Caki2 (cell line): ENCODE data around the gene GATA2. TPM values are rescaled to one million over a fixed set of nuclear protein-coding genes. Genes with fewer than 3 reads are reported as not detected.

Experiments used
- DNase-seq: peaks from one replicate; pipeline ENCODE4 v3.0.0-alpha.2; 2015; ENCODE audit warnings: low read depth
- in situ Hi-C: cut with HindIII; loops from 2 replicates; pipeline ENCODE4 v1.10.0; 2016; ENCODE audit warnings: low sequenced_read_pairs, low pct_unique_long_range_greater_than_20kb, mixed read lengths
- total RNA-seq: library from RNA; depleted of rRNA; stranded (reverse); fragments of >200 nt; shearing (Covaris generic); gene quantifications from 2 replicates; pipeline ENCODE4 v1.2.3, GENCODE V29; 2014; ENCODE audit warnings: low replicate concordance; rRNA removed

GATA2 gene
- total RNA-seq, 1 experiment from 2014 or later: 1.5 TPM

DNA sequence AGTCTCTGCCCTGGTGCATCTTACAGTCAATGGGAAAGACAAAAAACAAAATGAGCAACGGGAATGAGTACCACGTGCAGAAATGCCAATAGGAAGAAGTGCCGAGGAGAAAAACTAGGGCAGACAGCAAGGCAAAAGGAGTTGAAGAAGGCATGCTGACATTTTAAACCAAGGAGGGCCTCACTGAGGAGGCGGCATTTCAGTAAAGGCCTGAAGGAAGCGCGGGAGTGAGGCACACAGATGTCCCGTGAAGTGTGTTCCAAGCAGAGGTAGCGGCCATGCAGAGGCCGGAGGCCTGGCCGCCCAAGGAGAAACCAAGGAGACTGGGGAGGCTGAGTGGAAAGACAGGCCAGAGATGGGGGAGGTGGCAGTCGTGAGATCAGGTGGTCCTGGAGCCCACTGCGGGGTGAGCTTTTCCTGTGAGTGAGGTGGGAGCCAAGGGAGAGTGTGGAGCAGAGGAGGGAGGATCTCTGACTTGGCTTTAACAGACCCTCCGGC, 61.1 kb downstream of the GATA2 start:
- no peak for DNase-seq
- in situ Hi-C loops: no loop called here

DNA sequence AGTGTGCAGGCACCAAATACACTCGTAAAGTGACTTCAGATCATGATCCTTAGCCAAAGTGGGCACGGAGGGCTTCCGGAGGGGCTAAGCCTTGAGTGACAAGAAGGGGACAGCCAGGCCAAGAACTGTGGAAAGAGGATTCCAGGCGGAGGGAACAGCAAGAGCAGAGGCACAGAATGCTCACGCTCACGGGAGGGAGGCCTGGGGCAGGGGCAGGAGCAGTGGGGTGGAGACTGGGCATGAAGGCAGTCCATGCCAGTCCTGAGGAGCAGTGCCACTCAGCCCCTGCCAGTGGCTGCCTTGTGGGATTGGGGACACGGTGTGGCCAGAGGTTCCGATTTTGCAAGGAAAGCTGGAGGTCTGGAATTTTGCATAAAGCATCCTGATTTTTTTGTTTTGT, 62.3 kb downstream of the GATA2 start:
- in situ Hi-C loops: no loop called here

DNA sequence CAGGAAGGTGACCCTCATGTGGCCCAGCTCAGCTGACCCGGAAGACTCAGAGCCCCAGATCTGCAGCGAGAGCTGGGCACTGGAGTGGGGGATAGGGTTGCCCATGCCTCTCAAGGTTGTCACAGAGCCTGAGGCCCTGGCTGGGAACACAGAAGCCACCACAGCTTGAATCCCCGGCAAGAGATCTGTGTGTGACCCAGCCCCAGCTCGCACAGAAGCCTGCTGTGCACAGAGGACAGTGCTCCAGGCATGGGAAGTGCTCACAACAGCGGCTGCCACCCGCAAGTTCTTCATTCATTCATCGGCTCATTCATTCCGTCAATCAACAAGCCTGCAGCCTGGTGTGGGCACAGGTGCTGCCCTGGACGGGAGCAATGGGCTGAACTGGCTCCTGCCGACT, 62.7 kb downstream of the GATA2 start:
- no peak for DNase-seq
- in situ Hi-C loops: no loop called here

More for the DNA sequence above, 62.3 kb downstream of the GATA2 start:
- DNase-seq: no peak

DNA sequence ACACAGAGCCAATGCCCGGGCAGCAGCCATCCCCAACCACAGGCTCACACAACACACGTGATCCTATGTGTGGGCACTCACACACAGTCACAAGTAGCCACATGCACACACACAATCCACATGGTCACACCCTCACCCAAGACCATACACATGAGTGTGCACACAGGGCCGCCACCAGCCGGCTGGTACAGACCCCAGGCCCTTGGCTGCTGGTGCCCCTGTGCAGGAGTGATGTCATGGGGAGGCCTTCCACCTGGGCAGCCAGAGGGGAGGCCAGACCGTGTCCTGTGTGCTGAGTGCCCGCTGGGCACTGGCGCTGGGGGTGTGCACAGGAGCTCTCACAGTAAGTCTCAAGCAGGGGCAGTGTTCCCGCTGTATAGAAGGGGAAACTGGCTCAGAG, 63.2 kb downstream of the GATA2 start:
- DNase-seq: no peak
- in situ Hi-C loops: no loop called here

Other genes with a start within 250 kb of the GATA2 start
- gene DNAJB8, start 26.3 kb downstream of the GATA2 start, total RNA-seq: not detected in 2 replicates
- gene RPN1, start 157.6 kb upstream of the GATA2 start, total RNA-seq: 269 and 321 TPM in 2 replicates
- 77.8 and 96.1 TPM in 2 replicates for gene RAB7A, start 233.0 kb upstream of the GATA2 start, total RNA-seq